Left ventricle myocardium inferior (tissue), 1 donor: ENCODE measurements around the gene SMIM1. TPM values are rescaled to one million over a fixed set of nuclear protein-coding genes. Genes with fewer than 3 reads are reported as not detected.

Experiments used
- DNase-seq: peaks from one replicate; pipeline ENCODE4 v3.0.0-alpha.2; 2020
- H3K27ac ChIP-seq: fragments of 200-600 bp; replicated peaks from 2 replicates; pipeline ENCODE4 v1.8.0; 2021
- H3K27me3 ChIP-seq: fragments of 200-600 bp; 2 replicates; pipeline ENCODE4 v1.8.0; 2021; ENCODE audit warnings: low read depth
- H3K36me3 ChIP-seq: fragments of 200-600 bp; 2 replicates; pipeline ENCODE4 v1.8.0; 2021
- H3K4me1 ChIP-seq: fragments of 200-600 bp; 2 replicates; pipeline ENCODE4 v1.8.0; 2021
- H3K4me3 ChIP-seq: fragments of 200-600 bp; 2 replicates; pipeline ENCODE4 v1.8.0; 2021; ENCODE audit warnings: mild to moderate bottlenecking, moderate library complexity
- H3K9me3 ChIP-seq: fragments of 200-600 bp; replicated peaks from 2 replicates; pipeline ENCODE4 v1.8.0; 2021
- intact Hi-C: fragments of 100-400 bp; cut with micrococcal nuclease; formaldehyde crosslinking; loops from one replicate; pipeline ENCODE4 v1.11.0; 2022
- total RNA-seq: library from RNA; stranded (reverse); fragmentation: NEBNext Ultra II Directional; extraction: Animal tissue kit (Norgen Biotek cat#: 25700); gene quantifications from one replicate; pipeline ENCODE4 v1.2.1, GENCODE V29; 2021
- TF ChIP-seq, protein P1 (sequence below): fragments of 200-600 bp; IDR thresholded peaks from 2 replicates; pipeline ENCODE4 v1.8.0; 2021; ENCODE audit warnings: antibody characterized with exemption, mild to moderate bottlenecking, borderline replicate concordance
- donor health status: DM: no; HTN: yes; CAD: no; lungs with severe emphysema.

SMIM1 gene
- total RNA-seq, 1 donor from 2014 or later, result 13.9 TPM

DNA sequence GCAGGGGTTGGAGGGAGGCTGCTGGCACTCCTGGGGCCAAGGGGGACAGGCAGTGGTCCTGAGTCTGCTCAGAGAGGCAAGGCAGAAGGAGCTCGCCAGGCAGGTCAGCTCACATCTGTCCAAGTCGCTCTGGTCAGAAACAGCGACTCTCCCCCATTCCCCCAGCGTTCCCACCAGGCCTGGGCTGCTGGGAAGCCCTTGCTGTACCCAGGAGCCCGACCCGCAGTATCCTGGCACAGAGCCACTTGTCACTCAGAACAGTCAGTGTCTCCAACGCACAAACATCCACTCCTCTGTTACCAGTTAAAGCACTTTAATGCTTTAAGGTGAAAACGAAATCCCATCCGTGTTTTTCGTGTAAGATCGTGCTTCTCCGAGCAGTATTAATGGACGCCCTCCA lies 36.9 kb upstream of the SMIM1 start:
- no peak for DNase-seq
- Histone ChIP-seq H3K36me3 (peaks cover 46% of the 10 kb centered on the region), H3K27me3 (peaks cover 30% of the 10 kb centered on the region), H3K4me1 (peaks cover 45% of the 10 kb centered on the region), H3K9me3 (no peaks in the 10 kb centered on the region), H3K27ac (peak overlapping the region; percentile 62), H3K4me3 (no peak overlapping the region)
- intact Hi-C loops, result no loop called here
- TF ChIP-seq, protein P1, sequence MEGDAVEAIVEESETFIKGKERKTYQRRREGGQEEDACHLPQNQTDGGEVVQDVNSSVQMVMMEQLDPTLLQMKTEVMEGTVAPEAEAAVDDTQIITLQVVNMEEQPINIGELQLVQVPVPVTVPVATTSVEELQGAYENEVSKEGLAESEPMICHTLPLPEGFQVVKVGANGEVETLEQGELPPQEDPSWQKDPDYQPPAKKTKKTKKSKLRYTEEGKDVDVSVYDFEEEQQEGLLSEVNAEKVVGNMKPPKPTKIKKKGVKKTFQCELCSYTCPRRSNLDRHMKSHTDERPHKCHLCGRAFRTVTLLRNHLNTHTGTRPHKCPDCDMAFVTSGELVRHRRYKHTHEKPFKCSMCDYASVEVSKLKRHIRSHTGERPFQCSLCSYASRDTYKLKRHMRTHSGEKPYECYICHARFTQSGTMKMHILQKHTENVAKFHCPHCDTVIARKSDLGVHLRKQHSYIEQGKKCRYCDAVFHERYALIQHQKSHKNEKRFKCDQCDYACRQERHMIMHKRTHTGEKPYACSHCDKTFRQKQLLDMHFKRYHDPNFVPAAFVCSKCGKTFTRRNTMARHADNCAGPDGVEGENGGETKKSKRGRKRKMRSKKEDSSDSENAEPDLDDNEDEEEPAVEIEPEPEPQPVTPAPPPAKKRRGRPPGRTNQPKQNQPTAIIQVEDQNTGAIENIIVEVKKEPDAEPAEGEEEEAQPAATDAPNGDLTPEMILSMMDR, result no peak

DNA sequence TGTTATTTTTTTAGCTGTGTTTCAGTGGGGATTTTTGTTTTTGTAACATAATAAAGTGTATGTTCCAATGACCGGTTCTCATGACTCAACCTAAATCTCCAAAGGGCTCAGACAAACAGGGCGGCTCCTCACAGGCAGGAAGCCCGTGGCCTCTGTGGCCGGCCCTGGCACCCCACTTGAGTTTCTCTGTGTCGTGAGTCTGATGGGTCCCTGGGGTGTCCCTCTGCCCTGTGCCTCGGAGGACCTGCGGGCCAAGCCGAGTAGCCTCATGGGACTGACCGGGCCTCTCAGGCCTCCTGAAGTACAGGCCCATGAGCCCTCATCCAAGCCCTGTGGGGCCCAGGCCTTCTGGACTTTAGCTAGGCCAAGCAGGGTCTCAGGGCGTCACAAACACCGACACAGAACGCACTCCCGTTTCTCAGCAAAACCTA lies 36.4 kb upstream of the SMIM1 start:
- Histone ChIP-seq H3K9me3 (no peaks in the 10 kb centered on the region), H3K27ac (peak overlapping the region; percentile 62), H3K36me3 (peaks cover 51% of the 10 kb centered on the region), H3K4me3 (no peak overlapping the region), H3K4me1 (peaks cover 45% of the 10 kb centered on the region), H3K27me3 (peaks cover 25% of the 10 kb centered on the region)
- intact Hi-C loops, result no loop called here
- no peak for DNase-seq
- TF ChIP-seq, protein P1, result no peak

DNA sequence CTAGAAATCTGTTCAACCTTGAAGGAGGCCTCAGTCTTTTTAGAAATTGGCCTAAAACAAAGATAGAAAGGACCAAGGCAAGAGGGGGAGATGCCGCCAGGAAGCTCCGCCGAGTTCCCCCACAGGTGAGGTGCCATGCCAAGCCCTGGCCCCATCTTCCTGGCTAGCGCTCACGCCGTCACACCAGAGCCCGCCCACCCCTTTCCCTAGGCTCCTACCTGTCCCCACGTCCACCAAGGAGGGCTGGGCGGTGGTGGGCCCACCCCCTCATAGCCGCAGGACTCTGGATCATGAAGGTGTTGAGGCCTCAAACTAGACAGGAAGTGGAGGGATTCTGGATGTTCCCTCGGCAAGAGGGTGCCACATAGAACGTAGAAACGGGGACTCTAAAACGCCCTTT lies 35.8 kb upstream of the SMIM1 start:
- H3K27me3 ChIP-seq, result peaks cover 20% of the 10 kb centered on the region
- intact Hi-C loops, result no loop called here
- H3K4me3 ChIP-seq, result no peak overlapping the region
- H3K36me3 ChIP-seq, result peaks cover 56% of the 10 kb centered on the region
- peak overlapping the region; percentile 62 for H3K27ac ChIP-seq
- TF ChIP-seq, protein P1, result no peak
- H3K4me1 ChIP-seq, result peaks cover 40% of the 10 kb centered on the region
- DNase-seq, result no peak
- H3K9me3 ChIP-seq, result no peaks in the 10 kb centered on the region

DNA sequence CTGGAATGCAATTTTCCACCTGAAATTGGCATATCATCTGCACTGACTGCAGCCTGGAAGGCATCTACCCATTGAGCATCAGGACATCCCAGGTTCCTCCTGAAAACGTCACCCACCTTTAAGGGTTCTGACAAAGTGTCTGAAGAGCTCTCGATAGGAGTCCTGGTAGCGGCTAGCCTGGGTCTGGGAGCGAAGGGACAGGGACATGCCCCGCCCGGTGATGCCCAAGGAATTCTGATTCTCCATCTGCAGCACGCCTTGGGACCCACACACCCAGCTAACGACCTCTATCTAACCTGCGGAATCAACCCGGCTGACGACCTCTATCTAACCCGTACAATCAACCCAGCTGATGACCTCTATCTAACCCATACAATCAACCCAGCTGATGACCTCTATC lies 33.6 kb upstream of the SMIM1 start:
- Histone ChIP-seq H3K4me3 (no peak overlapping the region), H3K36me3 (peaks cover 67% of the 10 kb centered on the region), H3K27ac (no peak overlapping the region), H3K4me1 (peaks cover 17% of the 10 kb centered on the region), H3K9me3 (no peaks in the 10 kb centered on the region), H3K27me3 (no peaks in the 10 kb centered on the region)
- TF ChIP-seq, protein P1, result no peak
- intact Hi-C loops, result no loop called here
- no peak for DNase-seq

DNA sequence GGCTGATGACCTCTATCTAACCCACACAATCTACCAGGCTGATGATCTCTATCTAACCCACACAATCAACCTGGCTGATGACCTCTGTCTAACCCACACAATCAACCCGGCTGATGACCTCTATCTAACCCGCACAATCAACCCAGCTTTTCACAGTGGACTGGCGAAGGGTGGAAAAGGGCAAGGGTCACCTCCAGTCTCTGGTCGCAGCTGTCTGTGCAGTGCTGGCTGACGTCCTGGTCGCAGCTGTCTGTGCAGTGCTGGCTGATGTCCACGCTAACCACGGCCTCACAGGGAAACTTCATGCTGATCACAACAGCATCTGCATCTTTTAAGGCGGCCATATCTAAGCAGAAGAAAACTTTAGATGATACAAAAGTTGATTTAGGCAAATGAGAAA lies 32.5 kb upstream of the SMIM1 start:
- H3K36me3 ChIP-seq, result peaks cover 67% of the 10 kb centered on the region
- no peaks in the 10 kb centered on the region for H3K9me3 ChIP-seq
- no peak overlapping the region for H3K27ac ChIP-seq
- no peak overlapping the region for H3K4me3 ChIP-seq
- peaks cover 13% of the 10 kb centered on the region for H3K4me1 ChIP-seq
- TF ChIP-seq, protein P1, result no peak
- no peak for DNase-seq
- H3K27me3 ChIP-seq, result no peaks in the 10 kb centered on the region
- intact Hi-C loops, result no loop called here

DNA sequence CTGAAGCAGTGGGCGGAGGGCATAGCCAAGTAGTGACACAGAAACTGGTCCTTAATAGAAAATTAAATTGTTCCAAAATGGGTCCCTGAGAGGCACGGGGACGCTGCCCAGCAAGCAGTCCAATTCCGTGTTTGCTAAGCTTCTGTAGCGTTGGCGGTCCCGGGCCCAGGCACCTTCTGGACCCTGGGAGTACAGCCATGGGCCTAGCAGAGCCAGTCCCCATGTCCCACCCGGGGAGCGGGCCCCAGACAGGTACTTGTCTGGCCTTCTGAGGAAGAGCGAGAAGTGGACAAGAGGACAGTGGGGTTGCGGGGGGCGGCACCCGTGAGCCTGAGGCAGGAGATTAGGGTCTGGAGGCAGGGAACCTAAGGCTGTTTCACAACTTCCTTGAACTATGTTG lies 31.8 kb upstream of the SMIM1 start:
- Histone ChIP-seq H3K27me3 (no peaks in the 10 kb centered on the region), H3K27ac (no peak overlapping the region), H3K4me1 (peaks cover 14% of the 10 kb centered on the region), H3K36me3 (peaks cover 62% of the 10 kb centered on the region), H3K4me3 (no peak overlapping the region), H3K9me3 (no peaks in the 10 kb centered on the region)
- TF ChIP-seq, protein P1, result no peak
- intact Hi-C loops, result no loop called here
- DNase-seq, result no peak
